Caco-2 (cell line): ENCODE measurements around the gene MALAT1. TPM values are rescaled to one million over a fixed set of nuclear protein-coding genes. Genes with fewer than 3 reads are reported as not detected.

Experiments
- BruUV-seq: library from RNA; stranded (reverse); fragments of 400-500 nt; replicated peaks from 2 replicates; lab custom pipeline; 2021; lab: Mats Ljungman, UMichigan
- CTCF ChIA-PET: fragments of 300-600 bp; sonication (Branson Sonifier 250); formaldehyde crosslinking; loops from one replicate; lab custom pipeline; 2022; ENCODE audit warnings: antibody characterized with exemption; lab: Charles Lee
- POLR2A ChIA-PET: fragments of 300-600 bp; sonication (Branson Sonifier 250); formaldehyde crosslinking; loops from one replicate; lab custom pipeline; 2022; ENCODE audit warnings: antibody characterized with exemption; lab: Charles Lee
- DNase-seq, 2 experiments: peaks; one replicate each; pipeline versions ENCODE4 v3.0.0 to v3.0.0-alpha.2; 2020 to 2022
- H3K27me3 ChIP-seq: replicated peaks from 2 replicates; pipeline ENCODE4 v1.6.0; 2011; ENCODE audit warnings: low read length; ENCODE audit not compliant: control insufficient read depth, insufficient read depth
- H3K36me3 ChIP-seq: 2 replicates; pipeline ENCODE4 v1.5.1; 2011; ENCODE audit warnings: low read length; ENCODE audit not compliant: control insufficient read depth, insufficient read depth
- H3K4me1 ChIP-seq: fragments of 250-450 bp; sonication (Bioruptor Pico); 2 replicates; pipeline ENCODE4 v1.5.1; 2020; ENCODE audit warnings: mild to moderate bottlenecking
- H3K4me3 ChIP-seq: 2 replicates; pipeline ENCODE4 v1.5.1; 2011; ENCODE audit warnings: low read depth, mild to moderate bottlenecking, control low read depth, low read length
- H3K9me3 ChIP-seq: fragments of 250-450 bp; sonication (Bioruptor Pico); 2 replicates; pipeline ENCODE4 v1.5.1; 2020; ENCODE audit warnings: mild to moderate bottlenecking, moderate library complexity
- H3K27ac Mint-ChIP-seq: one replicate; pipeline ENCODE4 v1.8.0; 2022; ENCODE audit warnings: mixed read lengths; ENCODE audit not compliant: unreplicated experiment
- H3K27me3 Mint-ChIP-seq: one replicate; pipeline ENCODE4 v1.8.0; 2022; ENCODE audit warnings: mixed read lengths; ENCODE audit not compliant: insufficient read depth, unreplicated experiment
- H3K36me3 Mint-ChIP-seq: one replicate; pipeline ENCODE4 v1.8.0; 2022; ENCODE audit warnings: mild to moderate bottlenecking, mixed read lengths; ENCODE audit not compliant: insufficient read depth, unreplicated experiment
- H3K4me1 Mint-ChIP-seq: one replicate; pipeline ENCODE4 v1.8.0; 2022; ENCODE audit warnings: low read depth, mixed read lengths; ENCODE audit not compliant: unreplicated experiment
- H3K4me3 Mint-ChIP-seq: one replicate; pipeline ENCODE4 v1.8.0; 2022; ENCODE audit warnings: mild to moderate bottlenecking, moderate library complexity, mixed read lengths; ENCODE audit not compliant: unreplicated experiment
- H3K9me3 Mint-ChIP-seq: one replicate; pipeline ENCODE4 v1.8.0; 2022; ENCODE audit warnings: mixed read lengths; ENCODE audit not compliant: unreplicated experiment
- intact Hi-C: fragments of 100-400 bp; cut with micrococcal nuclease; formaldehyde crosslinking; loops from one replicate; pipeline ENCODE4 v1.10.0; 2022; ENCODE audit not compliant: unreplicated experiment
- total RNA-seq: library from RNA; stranded (reverse); gene quantifications from 2 replicates; pipeline ENCODE4 v1.2.3, GENCODE V29; 2022
- TF ChIP-seq, protein P1 (sequence below), 2 experiments: fragments of 200-600 bp in 1 of 2; IDR thresholded peaks; 1 replicate in 1 of 2; 2 replicates in 1 of 2; pipeline versions ENCODE4 v1.5.1 to v1.8.0; 2011 to 2022; ENCODE audit warnings: antibody characterized with exemption in 1 of 2, control low read depth in 1 of 2, inconsistent platforms in 1 of 2, low read depth in 1 of 2, low read length in 1 of 2, mild to moderate bottlenecking in 1 of 2, moderate library complexity in 1 of 2; ENCODE audit not compliant: insufficient read depth in 1 of 2, severe bottlenecking in 1 of 2, unreplicated experiment in 1 of 2

MALAT1 gene
- total RNA-seq, 1 experiment from 2014 or later, result 4,914 TPM

DNA sequence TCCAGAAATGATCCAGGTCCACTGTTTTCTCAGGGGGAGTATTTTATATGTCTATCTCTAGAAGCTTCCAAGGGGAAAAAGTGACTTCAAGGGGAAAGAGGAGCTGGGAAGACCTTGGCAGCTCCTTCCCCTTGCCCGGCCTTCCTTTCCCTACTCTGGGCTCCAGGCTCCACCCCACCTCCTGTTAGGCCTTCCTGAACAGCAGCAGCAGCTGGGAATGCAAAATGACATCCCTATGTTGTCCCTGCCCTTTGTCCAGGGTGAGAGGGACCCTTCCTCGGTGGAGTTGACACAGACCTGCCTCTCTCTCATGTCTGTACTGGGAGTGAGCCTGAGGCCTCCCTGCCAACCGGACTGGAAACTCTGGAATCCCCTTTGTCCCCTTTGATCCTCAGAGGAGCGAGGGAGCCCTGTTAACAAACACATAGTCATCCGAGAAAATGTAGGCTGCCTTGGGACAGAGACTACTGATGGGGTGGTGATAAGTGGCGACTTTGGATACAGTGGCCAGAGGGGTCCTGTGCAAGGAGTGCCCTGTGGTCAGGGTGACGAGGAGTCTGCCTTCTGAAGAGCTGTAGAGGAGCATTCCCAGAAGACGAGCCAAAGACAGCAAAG lies 9.0 kb upstream of the MALAT1 start:
- DNase-seq, result peak; percentile 83 to 90
- Histone ChIP-seq H3K4me1 (peaks cover 94% of the 10 kb centered on the region), H3K36me3 (no peaks in the 10 kb centered on the region), H3K27me3 (no peaks in the 10 kb centered on the region), H3K4me3 (peak overlapping the region; percentile 14), H3K9me3 (no peaks in the 10 kb centered on the region)
- Mint-ChIP-seq H3K27ac (peak overlapping the region; percentile 100), H3K4me3 (peak overlapping the region; percentile 74), H3K36me3 (peaks cover 43% of the 10 kb centered on the region), H3K9me3 (no peaks in the 10 kb centered on the region), H3K27me3 (no peaks in the 10 kb centered on the region), H3K4me1 (peaks cover 74% of the 10 kb centered on the region)
- CTCF ChIA-PET, result interaction anchor here (0.6 to 5.9 kb wide), 12 partner anchors 8 to 601 kb away, joined by 3 to 71 read pairs (median 4); partner anchors contain the start of gene MALAT1
- TSS peak; percentile 79 for BruUV-seq
- intact Hi-C loops, result loop anchor here (1.0 kb wide), 4 partner anchors 7 to 72 kb away; no protein-coding TSS in a partner anchor
- TF ChIP-seq, protein P1, sequence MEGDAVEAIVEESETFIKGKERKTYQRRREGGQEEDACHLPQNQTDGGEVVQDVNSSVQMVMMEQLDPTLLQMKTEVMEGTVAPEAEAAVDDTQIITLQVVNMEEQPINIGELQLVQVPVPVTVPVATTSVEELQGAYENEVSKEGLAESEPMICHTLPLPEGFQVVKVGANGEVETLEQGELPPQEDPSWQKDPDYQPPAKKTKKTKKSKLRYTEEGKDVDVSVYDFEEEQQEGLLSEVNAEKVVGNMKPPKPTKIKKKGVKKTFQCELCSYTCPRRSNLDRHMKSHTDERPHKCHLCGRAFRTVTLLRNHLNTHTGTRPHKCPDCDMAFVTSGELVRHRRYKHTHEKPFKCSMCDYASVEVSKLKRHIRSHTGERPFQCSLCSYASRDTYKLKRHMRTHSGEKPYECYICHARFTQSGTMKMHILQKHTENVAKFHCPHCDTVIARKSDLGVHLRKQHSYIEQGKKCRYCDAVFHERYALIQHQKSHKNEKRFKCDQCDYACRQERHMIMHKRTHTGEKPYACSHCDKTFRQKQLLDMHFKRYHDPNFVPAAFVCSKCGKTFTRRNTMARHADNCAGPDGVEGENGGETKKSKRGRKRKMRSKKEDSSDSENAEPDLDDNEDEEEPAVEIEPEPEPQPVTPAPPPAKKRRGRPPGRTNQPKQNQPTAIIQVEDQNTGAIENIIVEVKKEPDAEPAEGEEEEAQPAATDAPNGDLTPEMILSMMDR (IDR thresholded peaks at IDR 0.05; ENCODE audit: insufficient read depth in 1 of 2, low read depth in 1 of 2, low read length in 1 of 2, severe bottlenecking in 1 of 2, unreplicated experiment in 1 of 2), result no peak
- POLR2A ChIA-PET, result interaction anchor here (0.6 to 8.1 kb wide), 14 partner anchors 12 to 162 kb away, joined by 3 to 377 read pairs (median 4); partner anchors contain the start of genes DPF2, FAM89B, MALAT1 and NEAT1

DNA sequence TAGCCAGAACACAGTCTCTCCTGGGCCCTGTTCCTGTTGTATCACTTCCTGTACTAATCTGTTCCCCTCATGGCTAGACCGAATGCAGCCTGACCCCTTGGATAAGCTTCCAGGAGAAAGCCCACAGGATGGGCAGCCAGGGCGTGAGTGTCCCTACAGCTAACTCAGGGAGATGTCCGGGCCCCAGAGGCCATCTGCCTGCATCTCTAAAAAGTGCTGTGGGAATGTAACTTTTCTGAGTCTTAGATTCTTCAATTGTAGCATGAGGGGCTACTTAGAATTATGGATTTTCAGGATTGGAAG lies 7.7 kb upstream of the MALAT1 start:
- H3K4me3 ChIP-seq, result no peak overlapping the region
- peak overlapping the region; percentile 100 for H3K27ac Mint-ChIP-seq
- no peaks in the 10 kb centered on the region for H3K27me3 ChIP-seq
- no peaks in the 10 kb centered on the region for H3K9me3 ChIP-seq
- peaks cover 33% of the 10 kb centered on the region for H3K36me3 Mint-ChIP-seq
- DNase-seq, result no peak
- no peaks in the 10 kb centered on the region for H3K36me3 ChIP-seq
- ChIA-PET CTCF (interaction anchor here (1.1 to 5.9 kb wide), 4 partner anchors 12 to 74 kb away, joined by 3 to 71 read pairs (median 10); no protein-coding TSS in a partner anchor), POLR2A (interaction anchor here (0.9 to 8.1 kb wide), 6 partner anchors 12 to 69 kb away, joined by 4 to 377 read pairs (median 5); partner anchors contain the start of genes MALAT1 and NEAT1)
- no peaks in the 10 kb centered on the region for H3K9me3 Mint-ChIP-seq
- H3K4me1 ChIP-seq, result peaks cover 85% of the 10 kb centered on the region
- intact Hi-C loops, result no loop called here
- peak overlapping the region; percentile 74 for H3K4me3 Mint-ChIP-seq
- peaks cover 67% of the 10 kb centered on the region for H3K4me1 Mint-ChIP-seq
- H3K27me3 Mint-ChIP-seq, result no peaks in the 10 kb centered on the region
- TF ChIP-seq, protein P1 (IDR thresholded peaks at IDR 0.05; ENCODE audit: insufficient read depth in 1 of 2, low read depth in 1 of 2, low read length in 1 of 2, severe bottlenecking in 1 of 2, unreplicated experiment in 1 of 2), result no peak
- BruUV-seq, result no TSS peak

DNA sequence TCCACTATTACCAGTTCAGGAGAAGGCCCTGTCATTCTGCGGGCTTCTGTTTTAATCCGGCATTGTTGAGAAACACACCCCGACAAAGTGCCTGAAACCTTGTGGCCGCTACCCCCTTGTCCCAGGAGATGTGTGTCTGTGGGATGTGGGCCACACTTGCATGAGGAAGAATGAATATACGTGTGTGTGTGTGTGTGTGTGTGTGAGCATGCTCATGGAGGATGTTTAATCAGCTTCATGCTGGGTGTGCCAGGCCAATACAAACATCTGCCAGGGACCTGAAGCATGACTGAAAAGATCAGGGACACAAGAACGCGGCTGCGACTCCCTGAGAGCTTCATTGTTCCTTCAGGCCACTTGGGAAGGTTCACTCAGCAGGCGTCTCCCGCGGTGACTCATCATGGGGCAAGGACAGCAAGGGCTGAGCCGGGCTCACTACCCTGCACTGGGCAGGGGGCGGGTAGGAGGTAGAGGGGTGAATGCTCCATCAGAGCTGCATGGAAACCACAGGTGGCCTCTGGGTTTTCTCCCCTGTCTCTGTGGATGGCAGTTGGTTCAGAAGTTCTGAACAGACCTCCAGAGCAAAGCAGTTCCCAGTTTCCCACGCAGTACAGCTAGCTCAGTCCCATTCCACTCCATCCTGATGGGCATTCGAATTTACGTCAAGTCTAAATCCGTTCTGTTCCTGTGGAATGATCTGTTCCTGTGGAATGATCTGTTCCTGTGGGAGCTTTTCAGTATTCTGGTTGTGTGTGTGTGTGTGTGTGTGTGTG lies 7.0 kb upstream of the MALAT1 start:
- H3K4me1 ChIP-seq, result peaks cover 84% of the 10 kb centered on the region
- TF ChIP-seq, protein P1 (IDR thresholded peaks at IDR 0.05; ENCODE audit: insufficient read depth in 1 of 2, low read depth in 1 of 2, low read length in 1 of 2, severe bottlenecking in 1 of 2, unreplicated experiment in 1 of 2), result no peak
- H3K9me3 ChIP-seq, result no peaks in the 10 kb centered on the region
- H3K9me3 Mint-ChIP-seq, result no peaks in the 10 kb centered on the region
- CTCF ChIA-PET, result interaction anchor here (1.1 to 5.9 kb wide), 3 partner anchors 13 to 75 kb away, joined by 3 to 71 read pairs (median 3); no protein-coding TSS in a partner anchor
- no TSS peak for BruUV-seq
- intact Hi-C loops, result no loop called here
- no peak for DNase-seq
- peaks cover 67% of the 10 kb centered on the region for H3K4me1 Mint-ChIP-seq
- H3K27me3 Mint-ChIP-seq, result no peaks in the 10 kb centered on the region
- no peaks in the 10 kb centered on the region for H3K27me3 ChIP-seq
- POLR2A ChIA-PET, result interaction anchor here (0.9 to 8.1 kb wide), 7 partner anchors 11 to 72 kb away, joined by 3 to 377 read pairs (median 4); partner anchors contain the start of genes MALAT1 and NEAT1
- H3K36me3 Mint-ChIP-seq, result peaks cover 33% of the 10 kb centered on the region
- H3K27ac Mint-ChIP-seq, result peak overlapping the region; percentile 100
- H3K4me3 Mint-ChIP-seq, result no peak overlapping the region
- H3K4me3 ChIP-seq, result no peak overlapping the region
- no peaks in the 10 kb centered on the region for H3K36me3 ChIP-seq
